Breast epithelium (tissue), 4 donors: Measurements from ENCODE around the gene ITGA3. TPM values are rescaled to one million over a fixed set of nuclear protein-coding genes. Genes with fewer than 3 reads are reported as not detected.
A peak's percentile ranks its signal among the peaks of the same experiment; 100 is the strongest.

Source experiments
- DNase-seq, 2 donors: peaks; one replicate each; pipeline ENCODE4 v3.0.0-alpha.2; 2019; ENCODE audit warnings: low spot score in 2 of 2
- H3K27ac ChIP-seq, 2 donors: fragments of 200-600 bp; sonication (generic) in 1 of 2; one replicate each; pipeline ENCODE4 v1.5.1; 2016 to 2019; ENCODE audit warnings: mild to moderate bottlenecking in 1 of 2
- H3K27me3 ChIP-seq, 2 donors: fragments of 200-600 bp; sonication (generic) in 1 of 2; one replicate each; pipeline versions ENCODE4 v1.5.1 to v1.6.0; 2017 to 2019; ENCODE audit warnings: control low read depth in 1 of 2, mild to moderate bottlenecking in 1 of 2
- H3K36me3 ChIP-seq: fragments of 200-600 bp; one replicate; pipeline ENCODE4 v1.5.1; 2019
- H3K4me1 ChIP-seq, 2 donors: fragments of 200-600 bp; sonication (generic); one replicate each; pipeline ENCODE4 v1.5.1; 2016 to 2019; ENCODE audit warnings: control low read depth in 1 of 2
- H3K4me3 ChIP-seq, 3 donors: fragments of 200-600 bp; sonication (generic); 1 replicate in 2 of 3; 2 replicates in 1 of 3; pipeline ENCODE4 v1.5.1; 2016 to 2019; ENCODE audit warnings: mild to moderate bottlenecking in 3 of 3, moderate library complexity in 2 of 3
- H3K9me3 ChIP-seq, 2 donors: fragments of 200-600 bp; sonication (generic) in 1 of 2; one replicate each; pipeline ENCODE4 v1.5.1; 2016 to 2019; ENCODE audit warnings: control low read depth in 1 of 2
- CTCF ChIP-seq, 3 donors: fragments of 450-650 bp; IDR thresholded peaks; one replicate each; pipeline ENCODE4 v1.5.1; 2016 to 2017; ENCODE audit warnings: antibody characterized with exemption in 3 of 3, mild to moderate bottlenecking in 3 of 3, moderate library complexity in 3 of 3
- POLR2A ChIP-seq: fragments of 450-650 bp; IDR thresholded peaks from one replicate; pipeline ENCODE4 v1.6.1; 2016; ENCODE audit warnings: antibody characterized with exemption, mild to moderate bottlenecking, moderate library complexity
- POLR2AphosphoS5 ChIP-seq, 3 donors: sonication (generic); formaldehyde crosslinking; IDR thresholded peaks; one replicate each; pipeline ENCODE4 v1.6.1; 2017; ENCODE audit warnings: antibody characterized with exemption in 3 of 3
- intact Hi-C: fragments of 100-400 bp; cut with DNase I; formaldehyde crosslinking; loops from one replicate; pipeline ENCODE4 v1.15.1; 2023; ENCODE audit warnings: low total_unique reads
- total RNA-seq, 3 donors: library from RNA; depleted of rRNA; stranded (reverse); fragments of >200 nt; gene quantifications; one replicate each; pipeline ENCODE4 v1.1.0, GENCODE V29; 2016

ITGA3 gene
- total RNA-seq, 3 donors from 2014 or later = 10.6 to 67.6 (median 48.5) TPM

- intact Hi-C loops = no loop called here
- peaks cover 0 to 11% of the 10 kb centered on the region in 2 donors for H3K4me1 ChIP-seq
- TF ChIP-seq POLR2AphosphoS5 (IDR thresholded peaks at IDR 0.05) = no peak
- no peak for TF ChIP-seq CTCF (IDR thresholded peaks at IDR 0.05)
- TF ChIP-seq POLR2A = no peak
- no peaks in the 10 kb centered on the region for H3K36me3 ChIP-seq
- H3K27ac ChIP-seq = peak overlapping the region; percentile 29 to 82
- no peak for DNase-seq
- H3K4me3 ChIP-seq = no peak overlapping the region
- H3K9me3 ChIP-seq = no peaks in the 10 kb centered on the region
- no peaks in the 10 kb centered on the region for H3K27me3 ChIP-seq
Observed at GRCh38 chr17:50053654-50053960, 2.3 kb upstream of the ITGA3 start.

- intact Hi-C loops = no loop called here
- peak; percentile 85 to 88 for DNase-seq
- H3K36me3 ChIP-seq = no peaks in the 10 kb centered on the region
Observed at GRCh38 chr17:50055055-50055425, 870 bp upstream of the ITGA3 start.

GRCh38 chr17:50056217-50056960, 479 bp downstream of the ITGA3 start:
- H3K27me3 ChIP-seq = no peaks in the 10 kb centered on the region
- H3K27ac ChIP-seq = peak overlapping the region; percentile 96 to 99
- peak in 2 of 3 donors; percentile 36 to 49 for TF ChIP-seq CTCF (IDR thresholded peaks at IDR 0.05)
- no peak for TF ChIP-seq POLR2A
- peak in 2 of 3 donors; percentile 0 to 15 for TF ChIP-seq POLR2AphosphoS5 (IDR thresholded peaks at IDR 0.05)
- H3K9me3 ChIP-seq = no peaks in the 10 kb centered on the region
- intact Hi-C loops = no loop called here
- H3K4me1 ChIP-seq = peaks cover 7 to 20% of the 10 kb centered on the region in 2 donors
- H3K4me3 ChIP-seq = peak overlapping the region; percentile 59 to 94 (median 88)
- DNase-seq = peak; percentile 69 to 79
- no peaks in the 10 kb centered on the region for H3K36me3 ChIP-seq

More at GRCh38 chr17:50055055-50055425, 870 bp upstream of the ITGA3 start:
- H3K27ac ChIP-seq = peak overlapping the region; percentile 96 to 99
- peaks cover 7 to 11% of the 10 kb centered on the region in 2 donors for H3K4me1 ChIP-seq
- no peaks in the 10 kb centered on the region for H3K9me3 ChIP-seq
- TF ChIP-seq POLR2A = peak; percentile 59
- peak; percentile 70 to 93 (median 78) for TF ChIP-seq POLR2AphosphoS5 (IDR thresholded peaks at IDR 0.05)
- no peak for TF ChIP-seq CTCF (IDR thresholded peaks at IDR 0.05)
- no peaks in the 10 kb centered on the region for H3K27me3 ChIP-seq
- peak overlapping the region; percentile 59 to 94 (median 88) for H3K4me3 ChIP-seq

- Histone ChIP-seq H3K27me3 (no peaks in the 10 kb centered on the region), H3K27ac (peak overlapping the region; percentile 96 to 99), H3K36me3 (no peaks in the 10 kb centered on the region), H3K4me1 (peaks cover 7 to 22% of the 10 kb centered on the region in 2 donors), H3K4me3 (peak overlapping the region; percentile 59 to 94 (median 88)), H3K9me3 (no peaks in the 10 kb centered on the region)
- TF ChIP-seq CTCF (IDR thresholded peaks at IDR 0.05) (no peak), POLR2A (no peak), POLR2AphosphoS5 (IDR thresholded peaks at IDR 0.05) (no peak)
- DNase-seq = no peak
- intact Hi-C loops = no loop called here
Observed at GRCh38 chr17:50056961-50057330, 1.0 kb downstream of the ITGA3 start.

- H3K27ac ChIP-seq = peak overlapping the region; percentile 96 to 99
- no peaks in the 10 kb centered on the region for H3K36me3 ChIP-seq
- H3K27me3 ChIP-seq = no peaks in the 10 kb centered on the region
- H3K4me3 ChIP-seq = peak overlapping the region in 2 of 3 donors; percentile 88 to 94
- H3K4me1 ChIP-seq = peaks cover 7 to 22% of the 10 kb centered on the region in 2 donors
- no peak for TF ChIP-seq POLR2A
- no peak for TF ChIP-seq POLR2AphosphoS5 (IDR thresholded peaks at IDR 0.05)
- TF ChIP-seq CTCF (IDR thresholded peaks at IDR 0.05) = no peak
- no peak for DNase-seq
- intact Hi-C loops = no loop called here
- H3K9me3 ChIP-seq = no peaks in the 10 kb centered on the region
Observed at GRCh38 chr17:50057521-50057991, 1.6 kb downstream of the ITGA3 start.
